ENCODE results near the gene PPIG. TPM values are rescaled to one million over a fixed set of nuclear protein-coding genes. Genes with fewer than 3 reads are reported as not detected.

The PPIG gene
- total RNA-seq, 4 donors from 2014 or later = 38.5 to 54.0 (median 46.3) TPM

DNA sequence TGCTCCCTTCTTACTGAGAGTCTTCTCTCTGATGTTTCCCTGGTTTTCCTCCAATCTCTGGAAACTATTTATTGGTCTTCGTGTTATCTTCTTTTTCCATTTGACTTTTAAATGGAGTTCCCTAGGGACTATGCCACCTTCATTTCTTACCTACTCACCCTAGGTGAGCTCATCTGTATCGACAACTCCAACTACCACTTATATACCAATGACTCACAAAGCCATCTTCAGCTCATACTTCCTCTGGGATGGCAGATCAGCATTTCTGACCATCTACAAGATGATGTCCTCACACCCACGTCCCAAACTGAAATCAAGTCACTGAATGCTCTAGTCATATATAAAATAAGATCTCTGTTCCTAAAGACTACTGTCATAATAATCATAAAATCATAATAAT lies 69.5 kb downstream of the PPIG start:
- 86 to 88% methylated on average over 3 of the region's 3 CpGs for WGBS, 2 donors
- Histone ChIP-seq H3K4me3 (replicated peaks in 1 of 3) (no peak overlapping the region), H3K27me3 (no peaks in the 10 kb centered on the region), H3K36me3 (no peaks in the 10 kb centered on the region), H3K27ac (no peak overlapping the region), H3K9me3 (no peaks in the 10 kb centered on the region), H3K4me1 (no peaks in the 10 kb centered on the region)
- intact Hi-C loops (cut with DNase I) = no loop called here
- no peak for DNase-seq
- no peak for TF ChIP-seq POLR2A (IDR thresholded peaks at IDR 0.05)
- TF ChIP-seq, protein P1, sequence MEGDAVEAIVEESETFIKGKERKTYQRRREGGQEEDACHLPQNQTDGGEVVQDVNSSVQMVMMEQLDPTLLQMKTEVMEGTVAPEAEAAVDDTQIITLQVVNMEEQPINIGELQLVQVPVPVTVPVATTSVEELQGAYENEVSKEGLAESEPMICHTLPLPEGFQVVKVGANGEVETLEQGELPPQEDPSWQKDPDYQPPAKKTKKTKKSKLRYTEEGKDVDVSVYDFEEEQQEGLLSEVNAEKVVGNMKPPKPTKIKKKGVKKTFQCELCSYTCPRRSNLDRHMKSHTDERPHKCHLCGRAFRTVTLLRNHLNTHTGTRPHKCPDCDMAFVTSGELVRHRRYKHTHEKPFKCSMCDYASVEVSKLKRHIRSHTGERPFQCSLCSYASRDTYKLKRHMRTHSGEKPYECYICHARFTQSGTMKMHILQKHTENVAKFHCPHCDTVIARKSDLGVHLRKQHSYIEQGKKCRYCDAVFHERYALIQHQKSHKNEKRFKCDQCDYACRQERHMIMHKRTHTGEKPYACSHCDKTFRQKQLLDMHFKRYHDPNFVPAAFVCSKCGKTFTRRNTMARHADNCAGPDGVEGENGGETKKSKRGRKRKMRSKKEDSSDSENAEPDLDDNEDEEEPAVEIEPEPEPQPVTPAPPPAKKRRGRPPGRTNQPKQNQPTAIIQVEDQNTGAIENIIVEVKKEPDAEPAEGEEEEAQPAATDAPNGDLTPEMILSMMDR (IDR thresholded peaks at IDR 0.05) = no peak

DNA sequence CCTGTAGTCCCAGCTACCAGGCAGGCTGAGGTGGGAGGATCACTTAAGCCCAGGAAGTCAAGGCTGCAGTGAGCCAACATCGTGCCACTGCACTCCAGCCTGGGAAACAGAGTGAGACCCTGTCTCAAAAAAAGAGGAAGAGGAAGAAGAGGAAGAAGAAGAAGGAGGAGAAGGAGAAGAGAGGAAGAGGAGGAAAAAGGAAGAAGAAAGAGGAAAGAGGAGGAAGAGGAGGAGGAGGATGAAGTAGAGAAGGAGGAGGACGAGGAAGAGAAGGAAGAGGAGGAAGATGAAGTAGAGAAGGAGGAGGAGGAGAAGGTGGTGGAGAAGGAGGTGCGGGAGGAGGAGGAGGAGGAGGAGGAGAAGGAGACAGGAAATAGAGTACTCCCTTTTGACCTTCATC lies 72.0 kb downstream of the PPIG start:
- Histone ChIP-seq H3K4me3 (replicated peaks in 1 of 3) (no peak overlapping the region), H3K27me3 (no peaks in the 10 kb centered on the region), H3K27ac (no peak overlapping the region), H3K36me3 (no peaks in the 10 kb centered on the region), H3K9me3 (no peaks in the 10 kb centered on the region), H3K4me1 (no peaks in the 10 kb centered on the region)
- 68 to 79% methylated on average over 3 of the region's 3 CpGs for WGBS, 2 donors
- DNase-seq = no peak
- intact Hi-C loops (cut with DNase I) = no loop called here
- no peak for TF ChIP-seq POLR2A (IDR thresholded peaks at IDR 0.05)
- TF ChIP-seq, protein P1 (IDR thresholded peaks at IDR 0.05) = no peak

DNA sequence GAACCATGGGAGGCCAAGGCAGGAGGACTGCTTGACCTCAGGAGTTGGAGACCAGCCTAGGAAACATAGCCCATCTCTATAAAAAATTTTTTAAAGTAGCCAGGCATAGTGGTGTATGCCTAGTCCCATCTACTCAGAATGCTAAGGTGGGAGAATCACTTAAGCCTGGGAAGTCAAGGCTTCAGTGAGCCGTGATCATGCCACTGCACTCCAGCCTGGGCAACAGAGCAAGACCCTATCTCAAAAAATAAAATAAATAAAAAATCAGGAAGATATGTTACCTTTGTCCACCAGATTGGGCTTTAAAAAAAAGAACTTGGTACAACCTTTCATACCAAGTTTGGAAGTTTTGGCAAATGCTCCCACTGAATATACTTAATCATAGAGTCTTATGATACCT lies 74.7 kb downstream of the PPIG start:
- intact Hi-C loops (cut with DNase I) = no loop called here
- TF ChIP-seq POLR2A (IDR thresholded peaks at IDR 0.05) = no peak
- TF ChIP-seq, protein P1 (IDR thresholded peaks at IDR 0.05) = no peak

DNA sequence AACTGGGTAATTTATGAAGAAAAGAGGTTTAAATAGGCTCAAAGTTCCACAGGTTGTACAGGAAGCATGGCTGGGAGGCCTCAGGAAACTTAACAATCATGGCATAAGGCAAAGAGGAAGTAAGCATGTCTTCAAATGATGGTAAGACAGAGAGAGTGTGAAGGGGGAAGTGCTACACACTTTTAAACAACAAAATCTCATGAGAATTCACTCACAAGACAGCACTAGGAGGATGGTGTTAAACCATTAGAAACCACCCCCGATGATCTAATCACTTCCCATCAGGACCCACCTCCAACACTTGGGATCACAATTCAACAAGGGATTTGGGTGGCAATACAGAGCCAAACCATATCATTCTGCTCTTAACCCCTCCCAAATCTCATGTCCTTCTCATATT lies 75.2 kb downstream of the PPIG start:
- H3K4me1 ChIP-seq = no peaks in the 10 kb centered on the region
- no peak overlapping the region for H3K4me3 ChIP-seq (replicated peaks in 1 of 3)
- TF ChIP-seq, protein P1 (IDR thresholded peaks at IDR 0.05) = no peak
- no peak for TF ChIP-seq POLR2A (IDR thresholded peaks at IDR 0.05)
- WGBS, 2 donors = 74 to 80% methylated on average over 1 of the region's 1 CpG
- intact Hi-C loops (cut with DNase I) = no loop called here
- DNase-seq = no peak
- H3K27ac ChIP-seq = no peak overlapping the region
- H3K9me3 ChIP-seq = no peaks in the 10 kb centered on the region
- no peaks in the 10 kb centered on the region for H3K27me3 ChIP-seq
- no peaks in the 10 kb centered on the region for H3K36me3 ChIP-seq

More for the DNA sequence above, 74.7 kb downstream of the PPIG start:
- Histone ChIP-seq H3K27me3 (no peaks in the 10 kb centered on the region), H3K4me1 (no peaks in the 10 kb centered on the region), H3K4me3 (replicated peaks in 1 of 3) (no peak overlapping the region), H3K36me3 (no peaks in the 10 kb centered on the region), H3K9me3 (no peaks in the 10 kb centered on the region), H3K27ac (no peak overlapping the region)
- DNase-seq = no peak
- 97 to 100% methylated on average over 1 of the region's 1 CpG for WGBS, 2 donors

DNA sequence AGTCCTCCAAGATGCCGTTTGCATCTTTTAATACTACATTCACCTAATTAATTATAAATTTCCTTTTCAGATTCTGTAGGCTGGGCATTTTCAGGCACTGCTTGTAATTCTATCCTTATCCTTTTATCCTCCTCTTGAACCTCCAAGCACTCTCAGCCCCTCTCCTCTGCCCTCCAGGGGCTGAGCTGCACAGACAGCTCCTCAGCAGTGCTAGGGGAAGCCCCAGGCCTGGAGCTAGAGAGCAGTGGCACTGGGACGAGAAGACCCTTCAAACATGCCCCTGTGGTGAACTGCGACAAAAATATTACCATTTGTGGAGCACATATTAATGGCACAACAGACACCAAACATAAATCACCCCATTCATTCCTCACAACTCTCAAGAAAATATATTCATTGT lies 77.1 kb downstream of the PPIG start:
- Histone ChIP-seq H3K27ac (no peak overlapping the region), H3K9me3 (no peaks in the 10 kb centered on the region), H3K36me3 (no peaks in the 10 kb centered on the region), H3K4me1 (no peaks in the 10 kb centered on the region), H3K4me3 (replicated peaks in 1 of 3) (no peak overlapping the region), H3K27me3 (no peaks in the 10 kb centered on the region)
- intact Hi-C loops (cut with DNase I) = no loop called here
- TF ChIP-seq, protein P1 (IDR thresholded peaks at IDR 0.05) = no peak
- no peak for TF ChIP-seq POLR2A (IDR thresholded peaks at IDR 0.05)
- WGBS, 2 donors = 46 to 61% methylated on average over 3 of the region's 3 CpGs
- no peak for DNase-seq
